Prostate gland (tissue), 2 donors: ENCODE data around the gene NR4A3.

Source experiments
- CTCF ChIP-seq, 4 experiments: fragments of 200-600 bp in 2 of 4; fragments of 450-650 bp in 2 of 4; sonication (generic) in 2 of 4; IDR thresholded peaks; 1 replicate in 3 of 4; 2 replicates in 1 of 4; pipeline ENCODE4 v1.5.1; 2016 to 2019; ENCODE audit warnings: antibody characterized with exemption in 4 of 4, mild to moderate bottlenecking in 2 of 4, moderate library complexity in 2 of 4
- POLR2A ChIP-seq: fragments of 450-650 bp; IDR thresholded peaks from one replicate; pipeline ENCODE4 v1.6.1; 2016; ENCODE audit warnings: antibody characterized with exemption, mild to moderate bottlenecking

GRCh38 chr9:99831857-99832557 is 10.3 kb downstream of the NR4A3 start:
- no peak for TF ChIP-seq CTCF (IDR thresholded peaks at IDR 0.05)
- TF ChIP-seq POLR2A = no peak
